H1 (cell line): ENCODE data around the gene TBC1D10A.

Source experiments
- BCL11A ChIP-seq, 2 experiments: IDR thresholded peaks; one replicate each; pipeline ENCODE4 v1.6.1; 2011; ENCODE audit warnings: low read depth in 2 of 2, low read length in 2 of 2, mild to moderate bottlenecking in 2 of 2
- CTCF ChIP-seq, 3 experiments: IDR thresholded peaks; 1 replicate in 2 of 3; 2 replicates in 1 of 3; pipeline versions ENCODE4 v1.5.1 to v1.6.1; 2011; ENCODE audit warnings: low read length in 3 of 3, mild to moderate bottlenecking in 3 of 3, inconsistent platforms in 2 of 3, low read depth in 1 of 3, moderate library complexity in 1 of 3; ENCODE audit not compliant: insufficient read depth in 1 of 3; ENCODE audit errors: control extremely low read depth in 1 of 3
- HDAC6 ChIP-seq: IDR thresholded peaks from one replicate; pipeline ENCODE4 v1.7.1; 2012; ENCODE audit warnings: low read depth, mild to moderate bottlenecking, inconsistent platforms, low read length, moderate library complexity
- POLR2A ChIP-seq, 2 experiments: IDR thresholded peaks; 1 replicate in 1 of 2; 2 replicates in 1 of 2; pipeline ENCODE4 v1.6.1; 2011; ENCODE audit warnings: low read depth in 2 of 2, low read length in 2 of 2, mild to moderate bottlenecking in 2 of 2; ENCODE audit errors: control extremely low read depth in 1 of 2
- SIRT6 ChIP-seq: IDR thresholded peaks from one replicate; pipeline ENCODE4 v1.7.1; 2012; ENCODE audit warnings: low read length, inconsistent platforms
- TCF12 ChIP-seq: IDR thresholded peaks from 2 replicates; pipeline ENCODE4 v1.6.1; 2011; ENCODE audit warnings: low read depth, mild to moderate bottlenecking, low read length

GRCh38 chr22:30327864-30328345 lies 1.2 kb upstream of the TBC1D10A start:
- TF ChIP-seq TCF12 (no peak), CTCF (IDR thresholded peaks at IDR 0.05; ENCODE audit: control extremely low read depth in 1 of 3, insufficient read depth in 1 of 3, low read depth in 1 of 3, low read length in 3 of 3) (peak; percentile 32 to 53 (median 41); a peak in 3 of 4 replicates), SIRT6 (no peak), BCL11A (IDR thresholded peaks at IDR 0.05; ENCODE audit: low read depth in 2 of 2, low read length in 2 of 2) (no peak), POLR2A (IDR thresholded peaks at IDR 0.05; ENCODE audit: control extremely low read depth in 1 of 2, low read depth in 2 of 2, low read length in 2 of 2) (no peak), HDAC6 (no peak)
